Ishikawa (cell line): Measurements from ENCODE around the gene TP73.

ENCODE experiments used
- CREB1 ChIP-seq: IDR thresholded peaks from 2 replicates; pipeline ENCODE4 v1.6.1; 2012; ENCODE audit warnings: low read depth
- EP300 ChIP-seq: IDR thresholded peaks from 2 replicates; pipeline ENCODE4 v1.6.1; 2012; ENCODE audit warnings: borderline replicate concordance
- FOXM1 ChIP-seq: IDR thresholded peaks from 2 replicates; pipeline ENCODE4 v1.6.1; 2012; ENCODE audit warnings: low read depth, borderline replicate concordance
- REST ChIP-seq: IDR thresholded peaks from 2 replicates; pipeline ENCODE4 v1.6.1; 2012; ENCODE audit warnings: low read depth, mild to moderate bottlenecking
- TAF1 ChIP-seq: IDR thresholded peaks from 2 replicates; pipeline ENCODE4 v1.6.1; 2012; ENCODE audit warnings: low read depth, mild to moderate bottlenecking
- YY1 ChIP-seq: IDR thresholded peaks from 2 replicates; pipeline ENCODE4 v1.6.1; 2012; ENCODE audit warnings: low read depth
- ZBTB7A ChIP-seq: IDR thresholded peaks from 2 replicates; pipeline ENCODE4 v1.6.1; 2012; ENCODE audit warnings: low read depth

- TF ChIP-seq REST (no peak), CREB1 (no peak), FOXM1 (no peak), TAF1 (no peak), EP300 (no peak), ZBTB7A (no peak), YY1 (no peak)
These were observed 5.9 kb downstream of the TP73 start for GRCh38 chr1:3658231-3658615.
